Measurements from ENCODE around the gene LPO.

LPO gene

GRCh38 chr17:58231641-58232040, 6.7 kb upstream of the LPO start:
- ChIA-PET CTCF (interaction anchor here (1.6 to 5.9 kb wide), 2 partner anchors 12 to 18 kb away, joined by 11 to 44 read pairs; partner anchors contain the start of gene MKS1), POLR2A (no interaction called here)
- TF ChIP-seq CTCF (IDR thresholded peaks at IDR 0.05; ENCODE audit: insufficient read depth, low read length, missing control alignments): no peak
- H3K4me3 ChIP-seq (ENCODE audit: low read depth, low read length): no peak overlapping the region
- DNase-seq (ENCODE audit: low read depth, low spot score): no peak

GRCh38 chr17:58232707-58233156, 5.7 kb upstream of the LPO start:
- ChIA-PET POLR2A (interaction anchor here (0.7 kb wide), 1 partner anchor 13 kb away, joined by 3 read pairs; the partner anchor contains the start of gene MKS1), CTCF (interaction anchor here (0.8 to 5.9 kb wide), 4 partner anchors 13 to 759 kb away, joined by 3 to 44 read pairs (median 8); partner anchors contain the start of gene MKS1)
- DNase-seq (ENCODE audit: low read depth, low spot score): peak; percentile 71
- TF ChIP-seq CTCF (IDR thresholded peaks at IDR 0.05; ENCODE audit: insufficient read depth, low read length, missing control alignments): no peak
- no peak overlapping the region for H3K4me3 ChIP-seq (ENCODE audit: low read depth, low read length)

GRCh38 chr17:58233543-58233942, 4.8 kb upstream of the LPO start:
- CTCF ChIA-PET: no interaction called here
- DNase-seq (ENCODE audit: low read depth, low spot score): no peak
- no peak for TF ChIP-seq CTCF (IDR thresholded peaks at IDR 0.05; ENCODE audit: insufficient read depth, low read length, missing control alignments)
- no peak overlapping the region for H3K4me3 ChIP-seq (ENCODE audit: low read depth, low read length)
- POLR2A ChIA-PET: no interaction called here

- TF ChIP-seq CTCF (IDR thresholded peaks at IDR 0.05; ENCODE audit: insufficient read depth, low read length, missing control alignments): no peak
- CTCF ChIA-PET: interaction anchor here (6.2 kb wide), 1 partner anchor 14 kb away, joined by 72 read pairs; no protein-coding TSS in a partner anchor
- no peak for DNase-seq (ENCODE audit: low read depth, low spot score)
- no peak overlapping the region for H3K4me3 ChIP-seq (ENCODE audit: low read depth, low read length)
- POLR2A ChIA-PET: interaction anchor here (1.1 kb wide), 1 partner anchor 397 kb away, joined by 3 read pairs; no protein-coding TSS in a partner anchor
Measured at GRCh38 chr17:58234512-58234911, 3.9 kb upstream of the LPO start.

GRCh38 chr17:58235821-58236220, 2.6 kb upstream of the LPO start:
- CTCF ChIA-PET: interaction anchor here (0.7 to 6.2 kb wide), 6 partner anchors 8 to 403 kb away, joined by 3 to 72 read pairs (median 4); no protein-coding TSS in a partner anchor
- no peak for DNase-seq (ENCODE audit: low read depth, low spot score)
- H3K4me3 ChIP-seq (ENCODE audit: low read depth, low read length): no peak overlapping the region
- no peak for TF ChIP-seq CTCF (IDR thresholded peaks at IDR 0.05; ENCODE audit: insufficient read depth, low read length, missing control alignments)
- POLR2A ChIA-PET: interaction anchor here (0.7 kb wide), 1 partner anchor 128 kb away, joined by 3 read pairs; no protein-coding TSS in a partner anchor

GRCh38 chr17:58236394-58236793, 2.0 kb upstream of the LPO start:
- CTCF ChIA-PET: interaction anchor here (0.8 to 6.2 kb wide), 5 partner anchors 8 to 67 kb away, joined by 3 to 72 read pairs (median 4); partner anchors contain the start of gene MKS1
- no peak for TF ChIP-seq CTCF (IDR thresholded peaks at IDR 0.05; ENCODE audit: insufficient read depth, low read length, missing control alignments)
- H3K4me3 ChIP-seq (ENCODE audit: low read depth, low read length): no peak overlapping the region
- DNase-seq (ENCODE audit: low read depth, low spot score): no peak
- POLR2A ChIA-PET: no interaction called here

Measured in AG04449 (cell line).